HG03175 (cell line): ENCODE data around the gene RAD23A.
A peak's percentile ranks its signal among the peaks of the same experiment; 100 is the strongest.
"Not testable (repeated sequence)": the region's sequence is repeated elsewhere in the genome, so short reads cannot be mapped to it uniquely, and the experiment has no call there.

Source experiments
- ATAC-seq: cut with Tn5 transposase; IDR thresholded peaks from one replicate; pipeline ENCODE4 v1.9.1; 2021; ENCODE audit warnings: mild to moderate bottlenecking, moderate library complexity; ENCODE audit not compliant: unreplicated experiment

The RAD23A gene

DNA sequence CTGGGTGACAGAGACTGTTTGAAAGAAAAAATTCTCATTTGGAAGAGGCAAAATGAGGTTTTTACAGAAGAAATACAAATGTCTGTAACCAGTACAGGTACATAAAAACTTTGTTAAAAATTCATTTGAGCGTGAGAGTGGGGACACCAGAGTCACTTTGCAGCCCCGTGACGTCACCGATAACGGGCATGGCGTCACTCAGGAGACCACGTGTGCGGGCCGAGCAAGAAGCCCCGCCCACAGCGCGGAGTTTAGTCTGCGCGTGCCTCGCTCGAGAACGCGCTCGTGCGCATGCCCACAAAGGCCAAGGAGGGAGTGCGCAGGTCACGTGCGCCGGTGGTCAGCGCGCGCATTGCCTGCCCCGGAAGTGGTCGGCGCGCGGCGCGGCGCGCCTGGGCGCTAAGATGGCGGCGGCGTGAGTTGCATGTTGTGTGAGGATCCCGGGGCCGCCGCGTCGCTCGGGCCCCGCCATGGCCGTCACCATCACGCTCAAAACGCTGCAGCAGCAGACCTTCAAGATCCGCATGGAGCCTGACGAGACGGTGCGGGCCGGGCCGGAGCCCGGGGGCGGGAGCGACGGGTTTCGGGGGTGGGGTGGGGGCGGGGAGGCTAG lies at the start of gene RAD23A:
Gene RAD23A, plus strand, starts transcription at position 384 of the 613 bp plus-strand sequence. Its CDS starts 87 bp downstream, at position 471.
- peak; percentile 83 for ATAC-seq

DNA sequence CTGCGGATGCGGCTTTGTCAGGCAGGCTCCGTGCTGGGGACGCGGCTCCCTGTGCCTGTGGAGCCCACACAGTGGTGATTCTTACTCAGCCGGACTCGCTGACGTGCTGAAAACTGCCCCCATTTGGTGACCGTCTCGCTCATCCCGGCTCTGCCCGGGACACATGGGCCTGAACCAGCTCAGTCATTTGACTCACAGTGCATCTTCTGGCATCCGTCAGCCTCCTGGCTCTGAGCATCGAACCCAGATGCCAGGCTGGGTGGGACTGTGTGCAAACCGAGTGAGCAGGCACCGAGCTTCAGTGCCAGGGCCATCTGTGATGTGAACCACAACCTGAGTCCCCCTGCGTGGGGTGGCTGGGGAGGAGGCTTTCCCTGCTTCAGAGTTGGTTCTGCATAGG lies 49.2 kb upstream of the RAD23A start:
- ATAC-seq: no peak

DNA sequence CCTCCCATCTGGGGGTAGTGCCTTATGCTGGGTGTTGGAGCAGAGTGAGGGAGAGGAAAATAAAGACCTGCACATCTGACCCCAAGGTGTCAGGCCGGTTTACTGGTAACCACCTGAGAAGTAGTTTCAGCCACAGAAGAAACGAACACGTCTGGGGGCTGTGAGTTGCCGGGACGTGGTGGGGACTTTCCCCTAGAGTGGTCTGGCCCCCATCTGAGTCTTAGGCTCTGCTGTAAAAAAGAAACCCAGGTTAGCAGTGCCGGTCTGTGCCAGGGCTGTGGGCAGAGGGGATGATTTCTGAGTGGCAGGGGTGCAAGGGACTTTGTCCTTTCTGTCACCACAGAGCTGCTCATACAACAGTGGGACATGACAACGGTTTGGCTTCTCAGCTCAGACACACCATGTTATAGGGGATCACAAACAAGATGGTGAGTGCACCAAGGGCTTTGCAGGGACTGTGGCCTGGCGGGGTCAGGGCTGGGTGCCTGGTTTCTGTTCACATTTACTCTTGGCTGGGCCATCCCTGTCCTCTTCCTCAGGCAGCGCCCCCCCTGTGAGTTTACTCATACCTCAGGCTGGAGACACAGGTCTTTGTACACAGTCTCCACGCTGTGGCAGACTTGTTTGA lies 45.7 kb upstream of the RAD23A start:
- peak; percentile 77 for ATAC-seq

DNA sequence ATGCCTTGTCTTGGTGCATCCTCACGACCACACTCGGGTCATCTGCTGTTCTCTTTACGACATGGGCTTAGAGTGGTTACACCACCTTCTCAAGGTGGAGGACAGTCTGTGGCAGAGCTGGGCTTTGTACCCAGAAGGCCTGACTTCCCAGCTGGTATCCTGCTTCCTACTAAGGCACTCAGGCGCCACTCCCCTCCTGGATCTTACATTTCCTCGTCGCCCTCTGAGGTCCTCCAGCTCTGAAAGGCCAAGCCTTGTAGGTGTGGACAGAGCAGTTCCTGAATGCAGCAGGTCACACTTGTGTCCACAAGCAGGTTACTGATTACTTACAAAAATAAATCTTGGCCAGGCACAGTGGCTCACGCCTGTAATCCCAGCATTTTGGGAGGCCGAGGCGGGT lies 38.5 kb upstream of the RAD23A start:
- ATAC-seq: no peak

DNA sequence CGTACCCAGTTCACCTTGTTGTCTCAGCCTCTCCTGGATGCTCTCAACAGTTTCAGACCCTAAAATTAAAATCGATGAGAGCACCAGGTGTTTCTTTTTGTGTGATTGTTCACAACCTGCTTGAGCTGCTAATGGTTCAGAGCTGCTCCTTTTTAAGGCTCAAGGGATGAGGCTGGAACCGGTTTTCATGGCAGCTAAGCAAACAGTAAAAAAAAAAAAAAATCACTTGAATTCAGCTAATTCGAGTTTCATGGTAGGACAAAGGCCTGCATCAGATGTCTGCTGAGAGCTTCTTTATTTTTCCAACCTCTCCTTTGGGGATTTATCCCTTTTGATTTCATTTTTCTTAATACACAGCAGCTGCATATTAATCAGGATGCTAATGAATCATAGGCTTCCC lies 33.1 kb upstream of the RAD23A start:
- ATAC-seq: no peak

DNA sequence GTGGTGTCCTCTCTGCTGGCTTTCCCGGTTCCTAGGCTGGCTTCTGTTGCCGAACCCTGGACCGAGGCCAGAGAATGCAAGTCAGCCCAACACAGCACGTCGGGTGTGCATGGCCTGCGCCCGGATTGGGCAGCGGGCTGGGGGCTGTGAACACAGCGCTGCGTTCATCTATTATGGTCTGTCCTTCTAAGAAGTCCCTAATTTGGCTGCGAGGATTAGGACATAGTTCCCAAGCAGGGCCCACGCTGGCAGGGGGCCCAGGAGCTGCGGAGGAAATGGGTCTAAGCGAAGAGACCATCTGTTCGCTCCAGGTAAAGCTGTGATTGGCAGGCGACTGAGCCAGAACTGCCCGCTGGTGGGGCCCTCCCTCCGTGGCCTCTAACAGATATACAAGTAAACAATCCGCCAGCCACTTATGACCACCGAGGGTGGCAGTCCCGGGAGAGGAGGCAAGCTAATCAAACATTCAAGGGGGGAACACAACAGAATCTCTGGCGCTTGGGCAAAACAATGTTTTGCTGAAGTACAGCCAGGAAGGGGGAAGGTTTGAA lies 32.6 kb upstream of the RAD23A start:
- no peak for ATAC-seq

DNA sequence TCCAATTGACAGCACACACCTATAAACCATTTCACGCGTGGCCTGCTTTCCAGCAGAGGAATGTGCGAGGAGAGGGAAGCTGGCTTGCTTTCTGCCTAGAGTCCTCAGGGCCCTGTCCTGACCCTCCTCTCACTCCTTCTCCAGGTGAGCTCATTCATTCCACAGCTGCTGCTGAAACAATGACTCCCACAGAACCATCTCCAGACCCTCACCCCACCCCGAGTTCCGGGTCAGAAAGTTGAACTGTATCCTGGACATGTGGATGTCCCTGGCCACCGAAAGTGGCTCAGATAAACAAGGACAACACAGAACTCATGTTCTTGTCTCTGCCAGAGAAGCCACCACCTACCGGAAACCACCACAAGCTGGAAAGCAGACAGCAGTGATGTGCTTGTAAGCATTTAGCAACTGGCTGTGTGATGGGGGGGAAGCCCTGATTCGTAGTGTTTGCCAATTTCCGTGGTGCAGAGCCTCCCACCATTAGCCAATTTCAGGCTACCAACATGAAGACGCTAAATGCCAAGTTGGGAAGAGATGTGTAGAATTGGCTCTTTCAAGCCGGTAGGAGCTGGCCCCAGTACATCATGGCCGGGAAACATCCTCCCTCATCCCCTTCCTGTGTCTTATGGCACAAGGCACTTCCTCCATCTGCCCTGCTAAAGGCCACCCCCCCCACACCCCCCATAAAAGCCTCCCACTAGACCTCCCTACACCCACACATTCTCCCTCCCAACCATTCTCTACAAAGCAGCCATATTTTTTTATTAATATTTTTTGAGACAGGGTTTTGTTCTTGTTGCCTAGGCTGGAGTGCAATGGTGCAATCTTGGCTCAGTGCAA lies 31.6 kb upstream of the RAD23A start:
- no peak for ATAC-seq

DNA sequence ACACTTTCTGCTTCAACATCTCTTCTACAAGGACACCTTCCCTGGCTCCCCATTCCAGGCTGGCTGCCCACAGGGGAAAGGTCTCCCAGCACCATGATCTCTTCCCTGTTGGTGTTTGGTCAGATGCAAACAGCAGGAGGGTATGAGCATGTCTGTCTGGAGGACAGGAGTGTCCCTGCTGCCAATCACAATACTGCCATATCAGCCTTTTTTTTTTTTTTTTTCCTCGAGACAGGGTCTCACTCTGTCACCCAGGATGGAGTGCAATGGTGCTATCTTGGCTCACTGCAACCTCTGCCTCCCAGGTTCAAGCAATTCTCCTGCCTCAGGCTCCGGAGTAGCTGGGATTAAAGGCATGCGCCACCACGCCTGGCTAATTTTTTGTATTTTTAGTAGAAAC lies 29.8 kb upstream of the RAD23A start:
- ATAC-seq: not testable (repeated sequence)

DNA sequence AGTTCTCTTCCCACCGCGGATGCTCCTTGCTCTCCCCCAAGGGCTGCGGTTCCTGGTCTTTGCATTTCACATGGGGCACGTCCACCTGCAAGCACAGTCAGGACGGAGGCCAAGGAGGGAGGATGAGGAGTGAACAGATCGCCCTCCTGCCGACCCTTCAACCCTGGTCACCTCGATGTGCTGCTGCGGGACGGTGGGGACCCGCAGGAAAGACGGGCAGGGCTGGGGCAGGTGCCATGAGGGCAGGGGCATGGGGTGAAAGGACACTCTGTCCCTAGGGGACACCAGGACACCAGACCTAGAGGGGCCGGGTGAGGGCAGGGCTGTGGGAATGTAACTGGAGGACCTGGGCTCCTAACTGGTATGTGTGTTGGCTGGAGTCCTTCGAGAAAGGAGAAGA lies 27.4 kb upstream of the RAD23A start:
- ATAC-seq: no peak

DNA sequence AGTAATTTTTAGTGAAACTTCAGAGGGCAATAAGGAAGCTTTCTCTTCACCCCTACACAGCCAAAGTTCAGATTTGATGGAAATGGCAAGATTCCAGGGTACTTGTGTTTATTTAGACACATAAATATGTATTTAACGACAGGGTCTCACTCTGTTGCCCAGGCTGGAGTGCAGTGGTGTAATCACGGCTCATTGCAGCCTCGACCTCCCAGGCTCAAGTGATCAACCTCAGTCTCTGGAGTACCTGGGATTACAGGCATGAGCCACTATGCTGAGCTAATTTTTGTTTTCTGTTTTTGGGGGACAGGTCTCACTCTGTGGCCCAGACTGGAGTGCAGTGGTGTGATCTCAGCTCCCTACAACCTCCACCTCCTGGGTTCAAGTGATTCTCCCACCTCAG lies 24.6 kb upstream of the RAD23A start:
- no peak for ATAC-seq

DNA sequence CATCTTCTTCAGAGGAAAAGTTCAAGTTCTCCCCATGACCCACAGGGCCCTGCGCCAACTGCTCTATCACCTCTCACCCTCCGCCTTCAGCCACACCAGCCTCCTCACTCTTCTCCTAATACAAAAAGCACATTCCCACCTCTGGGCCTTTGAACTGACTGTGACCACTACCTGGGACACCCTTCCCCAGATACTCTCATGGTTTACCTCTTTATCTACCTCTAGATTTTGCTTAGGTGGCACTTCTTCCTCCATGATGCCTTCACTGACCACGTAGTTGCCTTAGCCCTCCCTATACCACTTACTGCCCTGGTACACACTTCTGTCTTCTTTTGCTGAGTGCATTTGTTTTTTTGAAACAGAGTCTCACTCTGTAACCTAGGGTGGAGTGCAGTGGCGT lies 22.7 kb upstream of the RAD23A start:
- ATAC-seq: no peak

DNA sequence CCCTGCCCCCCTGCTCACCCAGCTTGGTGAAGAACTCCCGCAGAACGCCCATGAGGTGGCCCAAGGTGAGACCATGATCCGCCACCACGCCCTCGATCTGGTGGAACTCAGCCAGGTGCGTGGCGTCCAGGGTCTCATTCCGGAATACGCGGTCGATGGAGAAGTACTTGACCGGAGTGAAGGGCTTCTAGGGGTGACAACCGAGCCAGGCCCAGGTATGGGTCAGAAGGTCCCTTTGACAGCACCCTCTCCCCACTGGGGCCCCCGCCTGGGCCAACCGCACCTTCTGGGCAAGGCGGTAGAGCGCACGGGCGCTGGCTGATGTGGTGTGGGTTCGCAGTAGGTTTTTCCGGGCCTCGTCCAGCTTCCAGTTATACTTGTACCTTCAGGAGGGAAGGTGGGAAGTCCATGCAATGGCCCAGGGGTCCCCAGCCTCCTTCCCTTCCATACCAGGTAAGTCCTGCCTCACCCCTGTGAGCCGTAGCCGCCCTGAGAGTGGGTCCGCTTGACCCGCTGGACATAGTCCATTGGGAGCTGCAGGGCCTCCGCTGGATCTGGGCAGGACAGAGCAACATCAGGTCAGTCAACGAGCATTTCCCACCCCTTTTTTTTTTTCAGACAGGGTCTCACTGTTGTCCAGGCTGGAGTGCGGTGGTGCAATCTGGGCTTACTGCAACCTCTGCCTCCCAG lies 20.9 kb upstream of the RAD23A start:
- no peak for ATAC-seq

DNA sequence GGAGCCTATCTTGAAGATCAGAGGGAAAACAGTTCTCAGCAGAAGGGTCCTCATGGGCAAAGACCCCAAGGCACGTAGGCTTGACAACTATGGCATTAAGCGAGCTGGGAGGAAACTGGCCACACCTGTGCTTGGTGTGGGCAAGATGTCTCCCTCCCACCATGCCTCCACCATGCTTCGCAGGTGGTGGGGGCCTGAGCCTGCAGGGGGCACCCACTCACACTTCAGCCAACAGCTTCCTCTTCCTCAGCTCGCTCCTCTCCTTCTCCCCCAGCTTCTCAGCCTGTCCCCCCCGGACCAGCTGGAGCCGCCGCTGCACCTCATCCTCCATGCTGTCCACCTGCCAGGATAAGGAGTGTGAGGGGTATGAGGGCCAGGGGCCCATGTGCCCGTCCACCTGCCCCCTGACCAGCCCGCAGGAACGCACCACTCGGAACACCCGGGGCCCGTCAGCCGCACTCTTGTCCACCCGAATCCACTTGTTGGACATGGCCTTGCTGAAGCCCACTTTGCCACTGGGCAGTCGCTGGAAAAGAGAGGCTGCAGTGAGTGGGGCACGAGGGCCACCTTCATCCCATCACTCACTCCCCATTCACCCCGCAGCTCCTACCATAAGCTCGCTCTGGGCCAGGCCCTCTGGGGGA lies 15.5 kb upstream of the RAD23A start:
- ATAC-seq: no peak

DNA sequence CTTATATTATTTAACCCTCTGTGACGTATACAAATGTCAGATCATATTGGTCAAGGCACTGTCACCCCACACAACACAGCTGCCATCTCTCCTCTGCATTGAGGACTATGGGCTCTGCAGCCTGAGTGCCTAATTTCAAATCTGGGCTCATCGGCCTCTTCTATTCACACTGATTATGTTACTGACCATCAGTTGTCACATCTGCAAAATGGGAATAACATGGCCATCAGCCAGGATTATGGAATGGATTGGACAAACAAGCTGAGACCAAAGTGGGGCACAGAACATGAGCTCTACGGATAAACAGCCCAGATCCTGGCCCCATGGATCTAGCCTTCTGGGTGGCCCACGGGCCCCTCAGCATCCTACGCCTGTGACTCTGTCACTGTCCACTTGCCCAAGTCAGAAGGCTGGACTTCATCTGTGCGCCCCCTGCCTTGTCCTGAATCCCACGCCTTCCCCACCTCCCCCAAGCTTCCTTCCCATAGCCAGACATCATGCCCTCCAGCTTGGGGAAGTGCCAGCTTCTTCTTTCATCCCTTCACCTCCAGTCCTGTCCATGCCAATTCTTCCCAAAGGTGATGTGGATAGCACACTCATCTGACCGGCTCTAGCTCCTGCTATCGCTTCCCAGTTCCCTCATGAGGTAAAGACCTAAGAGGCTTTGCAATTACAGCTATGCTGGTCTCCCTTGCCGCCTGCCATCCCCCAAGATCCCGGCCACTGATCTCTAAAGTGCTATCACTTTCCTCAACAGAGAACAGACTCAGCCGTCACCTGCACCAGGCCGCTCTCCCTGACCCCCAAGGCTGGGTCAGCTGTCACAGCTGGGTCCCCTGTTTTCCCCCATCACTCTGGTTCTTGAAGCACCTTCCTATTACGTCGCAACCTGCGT lies 13.0 kb upstream of the RAD23A start:
- no peak for ATAC-seq

DNA sequence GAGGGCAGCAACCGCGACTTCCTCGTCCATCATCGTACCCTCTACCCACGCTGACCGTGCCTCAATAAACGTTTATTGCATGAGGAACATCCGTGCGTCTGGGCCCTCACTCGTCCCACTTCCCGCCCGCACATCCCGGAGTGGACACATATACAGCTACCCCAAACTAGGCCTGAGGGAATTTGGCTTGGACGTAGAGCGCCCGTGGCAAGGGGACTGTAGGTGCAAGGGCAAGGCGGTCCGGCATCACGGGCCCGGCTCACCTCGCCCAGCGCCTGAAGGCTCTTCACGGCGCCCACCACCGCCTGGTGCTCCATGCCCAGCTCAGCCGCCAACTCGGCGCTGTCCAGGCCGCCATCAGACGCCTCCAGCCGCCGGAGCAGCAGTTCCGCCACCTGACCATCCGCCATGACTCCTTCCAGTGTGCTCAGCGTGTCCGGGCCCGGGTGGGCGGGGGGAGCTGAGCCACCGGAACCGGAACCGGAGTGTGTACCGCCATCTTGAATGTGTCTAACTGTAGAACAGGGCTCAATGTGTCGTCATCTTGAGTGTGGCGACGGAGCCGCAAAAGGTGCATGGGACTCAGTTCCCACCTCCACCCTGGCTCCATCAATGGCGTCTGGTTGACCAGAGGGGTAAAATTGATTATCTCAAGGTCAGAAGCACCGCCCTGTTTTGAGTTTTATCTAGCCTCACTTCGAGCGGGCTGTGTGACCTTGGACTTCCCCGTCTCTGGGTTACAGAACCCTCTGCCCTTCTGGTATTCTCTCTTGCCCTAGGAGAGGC lies 12.2 kb upstream of the RAD23A start, which contains the start of gene FARSA:
Gene FARSA, minus strand, starts transcription at position 425 of the 786 bp plus-strand sequence. Its CDS starts 15 bp downstream, at position 410.
- peak; percentile 40 for ATAC-seq

DNA sequence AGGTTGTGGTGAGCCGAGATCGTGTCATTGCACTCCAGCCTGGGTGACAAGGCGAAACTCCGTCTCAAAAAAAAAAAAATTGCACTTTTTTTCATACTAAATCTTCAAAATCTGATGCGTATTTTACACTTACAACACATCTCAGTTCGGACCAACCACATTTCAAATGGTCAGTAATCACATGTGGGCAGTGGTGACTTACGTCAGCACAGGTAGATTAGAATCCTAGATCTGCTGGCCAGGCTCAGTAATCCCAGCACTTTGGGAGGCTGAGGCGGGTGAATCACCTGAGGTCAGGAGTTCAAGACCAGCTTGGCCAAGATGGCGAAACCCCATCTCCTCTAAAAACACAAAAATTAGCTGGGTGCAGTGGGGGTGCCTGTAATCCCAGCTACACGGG lies 10.6 kb upstream of the RAD23A start:
- no peak for ATAC-seq

DNA sequence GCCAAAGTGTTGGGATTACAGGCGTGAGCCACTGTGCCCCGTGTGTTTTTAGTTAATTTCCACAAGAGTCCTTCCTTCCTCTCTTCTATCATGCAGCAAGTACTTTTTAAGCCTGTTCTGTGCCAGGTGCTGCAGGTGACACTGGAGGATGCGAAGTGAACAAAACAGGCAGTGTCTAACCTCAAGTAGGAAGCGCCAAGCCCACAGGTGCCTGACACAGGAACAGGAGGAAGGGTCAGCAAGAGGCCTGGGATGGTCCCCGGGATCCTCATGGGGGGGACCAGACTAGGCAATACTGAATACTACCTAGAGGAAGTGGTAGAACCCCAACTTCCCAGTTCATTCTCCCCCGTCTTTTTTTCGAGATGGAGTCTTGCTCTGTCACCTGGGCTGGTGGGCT lies 9.1 kb upstream of the RAD23A start:
- no peak for ATAC-seq

DNA sequence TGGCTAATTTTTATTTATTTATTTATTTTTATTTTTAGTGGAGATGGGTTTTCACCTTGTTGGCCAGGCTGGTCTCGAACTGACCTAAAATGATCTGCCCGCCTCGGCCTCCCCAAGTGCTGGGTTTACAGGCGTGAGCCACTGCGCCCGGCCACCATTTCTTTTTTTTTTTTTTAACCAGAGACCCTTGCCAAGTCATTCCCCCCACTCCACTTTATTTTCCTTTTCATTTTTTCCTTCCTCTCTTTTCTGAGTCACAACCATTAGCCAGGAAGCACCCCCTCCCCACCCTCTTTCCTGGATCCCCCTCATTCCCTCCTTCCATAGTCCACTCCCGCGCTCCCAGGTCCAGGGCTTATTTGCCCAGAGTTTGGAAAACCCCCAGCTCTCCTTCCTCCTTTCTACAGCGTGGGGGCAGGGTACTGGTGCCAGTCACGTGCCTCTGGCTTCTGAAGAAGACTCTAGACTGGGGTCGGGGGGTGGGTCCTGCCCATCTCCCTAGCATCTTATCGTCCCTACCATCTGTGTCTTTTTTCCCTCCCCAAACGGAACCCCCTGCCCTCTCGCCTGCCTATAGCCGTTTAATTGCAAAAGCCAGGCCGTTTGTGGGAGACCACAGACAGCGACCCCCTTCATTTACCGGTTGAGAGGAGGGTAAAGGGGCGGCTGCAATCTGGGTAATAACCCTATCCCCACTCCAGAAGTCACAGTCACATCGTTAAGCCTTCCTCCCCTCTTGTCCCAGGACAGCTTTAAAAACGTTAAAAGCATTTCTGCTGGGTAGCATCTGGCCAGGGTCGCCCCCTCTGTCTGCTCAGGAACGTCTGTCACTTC lies 8.4 kb upstream of the RAD23A start:
- ATAC-seq: no peak
